Measurements from ENCODE around the gene PNCK. TPM values are rescaled to one million over a fixed set of nuclear protein-coding genes. Genes with fewer than 3 reads are reported as not detected.

Gene PNCK
- total and polyA plus RNA-seq, 7 experiments from 2014 or later, result 0.35 to 1.1 (median 0.58) TPM; not detected in 4

- Histone ChIP-seq H3K4me3 (ENCODE audit: low read length) (no peak overlapping the region), H3K27ac (ENCODE audit: low read depth, low read length) (no peak overlapping the region), H3K9me3 (ENCODE audit: control insufficient read depth in 2 of 3, low read length in 3 of 3) (no peaks in the 10 kb centered on the region), H3K4me1 (ENCODE audit: control insufficient read depth in 2 of 2, insufficient read depth in 2 of 2, low read length in 2 of 2) (no peaks in the 10 kb centered on the region), H3K36me3 (ENCODE audit: control insufficient read depth in 2 of 3, insufficient read depth in 3 of 3, low read length in 3 of 3) (no peaks in the 10 kb centered on the region), H3K27me3 (ENCODE audit: control insufficient read depth in 2 of 2, insufficient read depth in 2 of 2, low read length in 2 of 2) (no peaks in the 10 kb centered on the region)
- Mint-ChIP-seq H3K9me3 (peaks cover 0 to 2% (median 0%) of the 10 kb centered on the region in 11 donors), H3K4me1 (peaks cover 0 to 8% (median 1%) of the 10 kb centered on the region in 7 donors), H3K27me3 (peaks cover 7 to 35% (median 12%) of the 10 kb centered on the region in 5 donors), H3K4me3 (peak overlapping the region; percentile 16 to 77 (median 51)), H3K27ac (no peak overlapping the region), H3K36me3 (no peaks in the 10 kb centered on the region)
- ATAC-seq (no peak), DNase-seq (no peak)
- ChIA-PET POLR2A (interaction anchor here (0.7 kb wide), 1 partner anchor 1461 kb away, joined by 3 read pairs; no protein-coding TSS in a partner anchor), CTCF (no interaction called here)
- intact Hi-C loops (cut with micrococcal nuclease), result no loop called here
Measured at GRCh38 chrX:153674219-153674851, 722 bp upstream of the PNCK start.

- H3K27ac Mint-ChIP-seq, result no peak overlapping the region
- intact Hi-C loops (cut with micrococcal nuclease), result no loop called here
- Histone ChIP-seq H3K36me3 (ENCODE audit: control insufficient read depth in 2 of 3, insufficient read depth in 3 of 3, low read length in 3 of 3) (no peaks in the 10 kb centered on the region), H3K27me3 (ENCODE audit: control insufficient read depth in 2 of 2, insufficient read depth in 2 of 2, low read length in 2 of 2) (no peaks in the 10 kb centered on the region), H3K4me1 (ENCODE audit: control insufficient read depth in 2 of 2, insufficient read depth in 2 of 2, low read length in 2 of 2) (no peaks in the 10 kb centered on the region), H3K4me3 (ENCODE audit: low read length) (no peak overlapping the region), H3K9me3 (ENCODE audit: control insufficient read depth in 2 of 3, low read length in 3 of 3) (no peaks in the 10 kb centered on the region), H3K27ac (ENCODE audit: low read depth, low read length) (no peak overlapping the region)
- peaks cover 0 to 2% (median 0%) of the 10 kb centered on the region in 11 donors for H3K9me3 Mint-ChIP-seq
- peaks cover 3 to 10% (median 5%) of the 10 kb centered on the region in 7 donors for H3K4me1 Mint-ChIP-seq
- ChIA-PET POLR2A (no interaction called here), CTCF (no interaction called here)
- DNase-seq (no peak), ATAC-seq (no peak)
- peak overlapping the region in 7 of 10 donors; percentile 16 to 76 (median 45) for H3K4me3 Mint-ChIP-seq
- peaks cover 7 to 32% (median 15%) of the 10 kb centered on the region in 5 donors for H3K27me3 Mint-ChIP-seq
- no peaks in the 10 kb centered on the region for H3K36me3 Mint-ChIP-seq
Measured at GRCh38 chrX:153672531-153673427, 834 bp downstream of the PNCK start.

GRCh38 chrX:153671589-153672530 is 1.8 kb downstream of the PNCK start:
- Histone ChIP-seq H3K27ac (ENCODE audit: low read depth, low read length) (no peak overlapping the region), H3K36me3 (ENCODE audit: control insufficient read depth in 2 of 3, insufficient read depth in 3 of 3, low read length in 3 of 3) (no peaks in the 10 kb centered on the region), H3K4me1 (ENCODE audit: control insufficient read depth in 2 of 2, insufficient read depth in 2 of 2, low read length in 2 of 2) (no peaks in the 10 kb centered on the region), H3K27me3 (ENCODE audit: control insufficient read depth in 2 of 2, insufficient read depth in 2 of 2, low read length in 2 of 2) (no peaks in the 10 kb centered on the region), H3K9me3 (ENCODE audit: control insufficient read depth in 2 of 3, low read length in 3 of 3) (no peaks in the 10 kb centered on the region), H3K4me3 (ENCODE audit: low read length) (no peak overlapping the region)
- Mint-ChIP-seq H3K27me3 (peaks cover 7 to 31% (median 18%) of the 10 kb centered on the region in 5 donors), H3K36me3 (no peaks in the 10 kb centered on the region), H3K9me3 (no peaks in the 10 kb centered on the region), H3K4me1 (peaks cover 5 to 14% (median 8%) of the 10 kb centered on the region in 7 donors), H3K27ac (no peak overlapping the region), H3K4me3 (peak overlapping the region in 1 of 10 donors; percentile 76)
- DNase-seq (no peak), ATAC-seq (no peak)
- intact Hi-C loops (cut with micrococcal nuclease), result no loop called here
- ChIA-PET POLR2A (no interaction called here), CTCF (interaction anchor here (0.6 to 1.2 kb wide), 2 partner anchors 62 to 295 kb away, joined by 3 to 4 read pairs; no protein-coding TSS in a partner anchor)

GRCh38 chrX:153670748-153671588 is 2.6 kb downstream of the PNCK start:
- Mint-ChIP-seq H3K4me3 (no peak overlapping the region), H3K4me1 (peaks cover 5 to 14% (median 8%) of the 10 kb centered on the region in 7 donors), H3K27ac (no peak overlapping the region), H3K36me3 (no peaks in the 10 kb centered on the region), H3K9me3 (no peaks in the 10 kb centered on the region), H3K27me3 (peaks cover 7 to 30% (median 18%) of the 10 kb centered on the region in 5 donors)
- Histone ChIP-seq H3K27ac (ENCODE audit: low read depth, low read length) (no peak overlapping the region), H3K27me3 (ENCODE audit: control insufficient read depth in 2 of 2, insufficient read depth in 2 of 2, low read length in 2 of 2) (no peaks in the 10 kb centered on the region), H3K36me3 (ENCODE audit: control insufficient read depth in 2 of 3, insufficient read depth in 3 of 3, low read length in 3 of 3) (no peaks in the 10 kb centered on the region), H3K4me1 (ENCODE audit: control insufficient read depth in 2 of 2, insufficient read depth in 2 of 2, low read length in 2 of 2) (no peaks in the 10 kb centered on the region), H3K9me3 (ENCODE audit: control insufficient read depth in 2 of 3, low read length in 3 of 3) (no peaks in the 10 kb centered on the region), H3K4me3 (ENCODE audit: low read length) (no peak overlapping the region)
- intact Hi-C loops (cut with micrococcal nuclease), result no loop called here
- ChIA-PET CTCF (interaction anchor here (0.6 to 1.2 kb wide), 6 partner anchors 17 to 730 kb away, joined by 3 to 4 read pairs (median 3); no protein-coding TSS in a partner anchor), POLR2A (no interaction called here)
- no peak for DNase-seq
- no peak for ATAC-seq

- H3K4me1 ChIP-seq (ENCODE audit: control insufficient read depth in 2 of 2, insufficient read depth in 2 of 2, low read length in 2 of 2), result no peaks in the 10 kb centered on the region
- ChIA-PET CTCF (interaction anchor here (0.7 to 3.1 kb wide), 6 partner anchors 16 to 729 kb away, joined by 3 to 14 read pairs (median 3); no protein-coding TSS in a partner anchor), POLR2A (no interaction called here)
- H3K27me3 ChIP-seq (ENCODE audit: control insufficient read depth in 2 of 2, insufficient read depth in 2 of 2, low read length in 2 of 2), result no peaks in the 10 kb centered on the region
- Mint-ChIP-seq H3K4me3 (no peak overlapping the region), H3K27me3 (peaks cover 7 to 33% (median 18%) of the 10 kb centered on the region in 5 donors), H3K4me1 (peaks cover 5 to 14% (median 8%) of the 10 kb centered on the region in 7 donors), H3K27ac (no peak overlapping the region), H3K36me3 (no peaks in the 10 kb centered on the region), H3K9me3 (no peaks in the 10 kb centered on the region)
- no peak overlapping the region for H3K27ac ChIP-seq (ENCODE audit: low read depth, low read length)
- no peak for DNase-seq
- ATAC-seq, result no peak
- no peaks in the 10 kb centered on the region for H3K9me3 ChIP-seq (ENCODE audit: control insufficient read depth in 2 of 3, low read length in 3 of 3)
- no peak overlapping the region for H3K4me3 ChIP-seq (ENCODE audit: low read length)
- H3K36me3 ChIP-seq (ENCODE audit: control insufficient read depth in 2 of 3, insufficient read depth in 3 of 3, low read length in 3 of 3), result no peaks in the 10 kb centered on the region
- intact Hi-C loops (cut with micrococcal nuclease), result loop anchor here (1.0 to 5.0 kb wide), 3 partner anchors 59 to 728 kb away; no protein-coding TSS in a partner anchor
Measured at GRCh38 chrX:153669901-153670731, 3.5 kb downstream of the PNCK start.

Measured in naive thymus-derived CD4-positive, alpha-beta T cell (primary cell).